ENCODE data around the gene SUSD6.

SUSD6 gene, protein sequence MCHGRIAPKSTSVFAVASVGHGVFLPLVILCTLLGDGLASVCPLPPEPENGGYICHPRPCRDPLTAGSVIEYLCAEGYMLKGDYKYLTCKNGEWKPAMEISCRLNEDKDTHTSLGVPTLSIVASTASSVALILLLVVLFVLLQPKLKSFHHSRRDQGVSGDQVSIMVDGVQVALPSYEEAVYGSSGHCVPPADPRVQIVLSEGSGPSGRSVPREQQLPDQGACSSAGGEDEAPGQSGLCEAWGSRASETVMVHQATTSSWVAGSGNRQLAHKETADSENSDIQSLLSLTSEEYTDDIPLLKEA

DNA sequence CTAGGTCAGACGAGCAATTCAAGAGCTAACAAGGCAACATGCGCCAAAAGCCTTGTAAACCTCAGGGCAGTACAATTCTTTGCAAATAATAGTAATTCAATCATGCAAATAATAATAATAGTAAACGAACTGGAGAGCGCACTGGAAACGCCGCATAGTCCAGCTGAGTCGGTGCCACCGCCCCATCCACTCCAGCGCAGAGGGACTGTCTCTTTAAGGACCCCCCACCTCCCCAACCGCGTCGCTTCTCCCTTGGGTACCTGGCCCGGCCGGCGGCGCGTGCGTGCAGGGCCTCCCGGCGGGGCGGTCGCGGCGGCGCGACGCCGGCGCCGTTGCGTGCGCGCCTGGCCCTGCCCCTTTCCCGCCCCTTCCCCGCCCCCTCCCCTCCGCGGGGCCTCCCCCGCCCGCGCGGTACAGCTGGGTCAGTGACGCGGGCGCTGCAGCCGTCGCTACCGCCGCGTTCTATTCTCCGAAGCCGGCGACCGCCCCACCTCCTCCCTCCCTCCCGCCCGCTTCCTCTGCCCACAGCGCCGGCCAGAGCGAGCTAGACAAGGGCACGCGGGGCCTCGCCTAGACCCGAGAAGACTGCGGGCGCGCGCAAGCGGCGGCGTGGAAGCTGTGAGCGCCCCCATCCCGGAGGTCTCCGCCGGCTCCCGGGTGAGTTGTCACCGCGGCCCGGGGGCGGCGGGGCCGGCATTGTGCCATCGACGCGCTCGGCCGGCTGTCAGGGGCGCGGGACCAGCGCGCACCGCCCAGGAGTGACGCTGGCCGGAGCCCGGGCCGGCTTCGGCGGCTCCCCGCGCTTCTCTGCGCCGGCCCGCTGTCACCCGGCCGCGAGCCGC lies at the start of gene SUSD6:
Gene SUSD6, plus strand, starts transcription at position 425 of the 842 bp plus-strand sequence. CDS start 46,997 bp downstream, outside the sequence.
- peak; percentile 89 for DNase-seq

DNA sequence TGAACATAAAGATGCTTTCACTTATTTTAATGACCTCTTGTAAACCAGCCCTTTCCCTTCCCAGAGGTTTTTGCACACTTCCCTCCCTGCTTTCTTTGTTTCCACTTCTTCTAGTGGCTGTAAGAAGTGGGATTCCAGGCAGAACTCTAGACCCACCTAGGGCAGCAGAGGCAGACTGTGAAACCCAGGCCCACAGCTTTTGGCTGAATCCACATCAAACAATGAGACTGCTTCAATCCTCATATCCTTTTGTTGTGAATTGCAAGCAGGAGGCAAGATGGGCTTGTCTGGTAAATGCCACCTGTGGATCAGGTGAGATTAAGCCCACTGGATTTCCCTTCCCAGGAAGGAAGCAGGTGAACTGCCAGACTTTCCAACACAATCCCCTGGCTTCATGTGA lies 49.5 kb upstream of the SUSD6 start:
- no peak for DNase-seq

DNA sequence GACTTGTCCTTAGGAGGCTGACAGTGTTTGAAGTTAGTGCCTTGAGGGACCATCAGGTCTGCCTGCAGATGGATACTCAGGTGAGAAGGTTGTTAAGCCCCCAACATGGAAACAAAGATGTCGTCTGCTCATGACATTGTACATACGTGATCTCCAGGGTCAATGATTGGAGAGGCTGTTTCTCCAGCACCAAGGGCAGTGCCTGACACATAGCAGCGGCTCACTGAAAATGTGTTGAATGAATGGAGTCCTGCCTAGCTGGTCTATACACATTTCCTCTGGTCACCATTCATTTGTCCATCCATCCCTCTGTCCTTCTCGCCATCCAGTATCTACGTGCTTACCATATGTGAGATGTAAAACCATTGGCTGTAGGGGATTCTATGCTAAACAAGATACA lies 43.8 kb upstream of the SUSD6 start:
- no peak for DNase-seq

DNA sequence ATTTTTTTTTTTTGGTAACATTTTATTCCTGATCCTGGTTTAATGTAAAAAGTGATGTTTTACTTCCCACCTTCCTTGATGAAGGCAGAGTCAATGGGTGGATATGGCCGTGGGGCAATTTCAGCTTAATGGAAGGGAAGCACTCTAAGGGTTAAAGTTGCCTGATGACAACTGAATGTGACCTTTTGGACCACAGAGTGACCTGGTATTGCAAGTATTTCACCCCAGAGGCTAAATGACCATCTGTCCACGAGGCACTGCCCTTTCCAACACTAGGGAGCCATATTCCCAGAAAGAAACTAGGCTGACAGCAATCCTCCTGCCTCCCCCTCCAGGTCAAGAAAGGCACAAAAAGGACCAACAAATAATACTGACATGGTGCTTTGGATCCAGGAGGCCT lies 41.5 kb upstream of the SUSD6 start:
- no peak for DNase-seq

DNA sequence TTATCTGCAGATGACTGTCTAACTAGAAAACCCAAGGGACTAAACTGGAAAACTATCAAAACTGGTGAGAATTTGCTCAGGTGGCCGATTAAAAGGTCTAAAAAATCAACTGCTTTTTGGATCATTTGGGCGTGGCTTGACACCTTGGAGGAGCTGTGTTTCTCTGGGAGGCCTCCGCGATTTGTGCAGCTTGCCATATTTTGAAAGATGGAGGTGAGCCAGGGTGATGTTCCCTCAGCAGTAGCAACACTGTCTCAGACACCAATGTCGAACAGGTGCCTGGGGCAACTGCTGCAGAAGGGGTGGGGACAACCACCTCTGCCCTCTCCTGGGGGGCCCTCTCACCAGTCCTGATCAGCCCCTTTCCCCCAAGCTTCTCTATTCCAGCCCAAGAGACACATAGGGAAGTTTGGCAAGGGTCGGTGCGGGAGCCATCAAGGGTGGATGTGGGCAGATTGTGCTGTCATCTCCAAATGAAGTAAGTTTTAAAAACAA lies 40.5 kb upstream of the SUSD6 start:
- no peak for DNase-seq

DNA sequence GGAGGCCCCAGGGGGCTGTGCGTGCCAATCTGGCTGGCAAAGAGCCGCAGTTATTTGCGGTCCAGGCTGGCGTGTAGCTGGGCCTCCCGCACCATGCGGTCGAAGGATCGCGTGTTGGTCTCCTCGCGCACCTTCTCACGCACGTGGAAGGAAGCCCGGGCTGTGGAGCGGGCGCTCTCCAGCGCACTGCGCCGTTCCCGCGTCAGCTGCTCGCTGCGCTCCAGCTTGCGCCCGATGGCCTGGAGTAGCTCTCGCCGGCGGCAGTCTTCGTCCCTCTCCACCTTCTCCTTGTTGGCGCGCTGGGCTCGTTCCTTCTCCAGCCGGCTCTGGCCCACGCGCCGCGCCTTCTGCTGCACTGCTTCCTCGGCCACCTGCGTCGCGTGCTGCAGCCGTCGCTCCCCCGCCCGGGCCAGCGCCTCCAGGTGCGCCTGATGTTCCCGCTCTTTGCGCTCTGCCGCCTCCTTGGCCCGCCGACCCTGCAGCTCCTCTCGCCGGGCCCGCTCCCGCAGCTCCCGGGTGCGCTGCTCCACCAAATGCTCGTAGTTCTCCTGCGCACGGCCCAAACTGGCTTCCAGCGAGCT lies 39.9 kb upstream of the SUSD6 start:
- DNase-seq = no peak

DNA sequence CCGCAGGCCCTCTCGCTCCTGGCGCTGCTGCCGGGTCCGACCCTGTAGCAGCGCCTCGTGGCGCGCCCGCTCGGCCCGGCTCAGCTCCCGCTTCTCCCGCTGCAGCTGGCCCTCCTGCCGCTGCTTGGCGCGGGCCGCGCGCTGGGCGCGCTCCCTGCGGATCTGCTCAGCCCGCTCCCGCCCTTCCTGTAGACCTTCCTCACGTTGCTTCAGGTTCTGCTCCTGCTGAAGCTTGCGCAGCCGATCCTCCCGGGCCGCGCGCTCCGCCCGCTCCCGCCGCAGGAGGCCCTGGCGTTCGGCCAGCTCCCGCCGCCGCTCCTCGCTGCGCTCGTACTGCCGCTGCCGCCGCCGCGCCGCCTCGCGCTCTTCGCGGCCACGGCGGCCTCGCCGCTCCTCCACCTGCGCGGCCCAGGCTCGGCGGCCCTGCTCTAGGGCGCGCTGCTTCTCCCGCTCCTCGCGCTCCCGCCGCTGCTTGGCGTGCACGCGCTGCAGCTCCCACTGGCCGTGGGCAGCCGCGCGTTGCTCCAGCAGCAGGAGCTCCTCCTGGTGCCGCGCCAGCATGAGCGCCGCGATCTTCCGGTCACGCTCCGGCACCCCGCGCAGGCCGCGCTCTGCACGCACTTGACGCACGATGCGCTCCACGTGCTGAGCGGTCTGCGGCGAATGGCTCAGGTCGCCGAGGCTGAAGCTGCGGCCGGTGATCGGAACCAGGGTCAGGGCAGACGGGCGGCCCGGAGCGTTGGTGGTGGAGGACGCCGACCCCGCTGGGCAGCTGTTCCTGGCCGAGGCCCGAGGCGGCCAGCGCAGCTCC lies 39.2 kb upstream of the SUSD6 start:
- DNase-seq = peak; percentile 57

DNA sequence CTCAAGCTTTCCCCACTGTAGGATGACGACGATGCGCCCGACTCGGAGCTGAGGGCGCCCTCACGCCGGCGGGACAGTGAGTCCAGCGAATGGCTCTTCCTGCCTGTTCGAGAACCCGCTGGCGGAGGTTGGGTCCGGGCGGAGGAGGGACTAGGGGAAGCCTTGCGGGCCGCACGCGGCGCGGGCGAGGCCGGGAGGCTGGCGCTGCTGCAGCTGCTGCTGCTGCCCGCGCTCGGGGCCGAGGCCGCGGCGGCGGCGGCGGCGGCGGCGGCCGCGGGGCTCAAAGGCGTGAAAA lies 38.6 kb upstream of the SUSD6 start:
- no peak for DNase-seq

DNA sequence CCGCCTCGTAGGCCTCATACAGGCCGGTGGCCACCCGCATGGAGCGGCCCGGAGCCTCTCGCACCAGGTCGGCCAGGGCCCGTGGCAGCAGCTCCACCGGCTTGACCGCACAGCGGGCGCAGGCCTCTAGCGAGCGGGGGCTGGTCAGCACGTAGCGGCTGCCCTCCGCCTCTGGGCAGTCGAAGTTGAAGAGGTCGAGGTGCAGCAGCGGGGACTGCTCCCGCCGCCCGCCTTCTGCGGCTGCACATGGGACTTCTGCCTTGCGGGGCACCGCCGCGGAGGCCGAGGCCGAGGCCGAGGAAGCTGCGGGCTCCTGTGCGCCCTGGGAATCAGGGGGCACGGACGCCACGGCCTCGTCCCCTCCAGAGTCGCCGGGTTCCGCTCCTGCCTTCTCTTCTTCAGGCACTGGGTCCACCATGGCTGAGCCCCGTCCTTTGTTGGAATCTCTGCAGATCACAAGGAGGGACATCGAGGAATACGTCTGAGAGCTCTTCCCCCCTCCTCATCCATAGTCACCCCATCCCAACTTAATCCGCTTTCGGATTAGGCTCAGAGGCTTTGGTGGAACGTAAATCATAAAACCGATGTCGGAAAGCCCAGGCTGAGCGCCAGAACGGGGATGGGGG lies 38.1 kb upstream of the SUSD6 start:
- no peak for DNase-seq

DNA sequence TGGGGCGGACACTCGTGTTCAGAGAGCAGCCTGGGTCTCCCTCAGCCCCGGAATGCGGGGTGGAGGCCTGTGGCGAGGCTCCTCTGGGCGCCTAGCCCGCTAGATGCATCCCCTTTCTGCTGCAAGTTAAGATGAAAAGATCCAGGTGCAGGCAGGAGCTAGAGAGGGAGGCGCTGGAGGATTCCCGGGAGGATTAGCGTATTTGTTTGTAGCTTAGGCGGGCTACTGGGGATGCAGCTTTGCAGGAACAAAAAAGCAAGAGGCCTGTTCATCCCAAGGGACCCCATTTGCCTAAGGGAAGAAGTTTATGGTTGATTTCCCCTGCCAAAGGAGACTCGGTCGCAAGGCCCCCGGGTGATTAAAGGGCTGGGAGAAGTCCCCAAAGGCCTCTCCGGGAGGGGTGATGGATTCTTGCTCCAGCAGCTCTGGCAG lies 37.5 kb upstream of the SUSD6 start:
- peak; percentile 82 for DNase-seq

DNA sequence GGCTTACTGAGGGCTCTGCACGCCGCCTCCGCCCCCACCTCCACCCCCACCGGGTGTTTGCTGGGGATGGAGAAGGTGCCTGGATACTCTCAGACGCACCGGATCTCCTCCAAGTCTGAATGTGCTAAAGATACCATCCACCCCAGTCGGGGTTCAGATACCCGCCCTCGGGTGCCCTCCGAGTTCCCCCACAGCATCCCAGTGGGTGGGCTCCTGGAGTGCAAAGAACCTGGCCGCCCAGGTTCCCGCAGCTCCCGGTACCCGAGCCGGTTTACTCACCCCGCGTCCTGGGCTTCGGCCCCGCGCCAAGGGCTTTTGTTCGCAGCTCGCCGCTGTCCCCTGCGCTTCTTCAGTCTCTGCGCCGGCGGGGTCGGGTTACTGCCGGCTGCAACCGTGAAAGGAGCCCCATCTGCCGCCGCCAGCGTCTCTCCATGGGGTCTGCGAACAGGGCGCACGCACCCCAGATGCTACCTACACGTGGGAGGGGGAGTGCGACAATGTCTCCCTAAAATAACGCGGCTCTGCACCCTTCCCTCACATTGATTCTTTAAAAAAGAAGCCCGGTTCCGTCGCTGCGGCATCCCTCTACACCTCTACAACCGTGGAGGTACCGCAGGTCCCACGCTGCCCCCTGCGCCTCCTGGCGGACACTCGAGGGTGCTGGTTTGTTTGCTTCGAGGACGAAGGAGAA lies 37.0 kb upstream of the SUSD6 start, which contains the start of gene CCDC177:
Gene CCDC177, minus strand, starts transcription at position 609 of the 691 bp plus-strand sequence. CDS start 1,249 bp downstream, outside the sequence.
- peak; percentile 72 for DNase-seq

DNA sequence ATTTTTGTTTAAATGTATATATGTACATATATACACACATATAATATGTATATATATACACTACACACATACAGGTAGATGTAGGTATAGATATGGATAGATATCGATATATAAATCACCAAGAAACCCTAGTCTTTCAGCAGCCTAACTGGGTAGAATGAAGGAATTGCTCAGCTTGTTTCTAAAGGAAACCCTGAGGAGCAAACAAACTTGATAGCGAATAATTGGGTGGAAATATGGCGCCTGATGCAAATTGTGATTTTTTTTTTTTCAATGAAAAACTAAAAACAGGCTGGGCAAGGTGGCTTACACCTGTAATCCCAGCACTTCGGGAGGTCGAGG lies 36.5 kb upstream of the SUSD6 start:
- no peak for DNase-seq

DNA sequence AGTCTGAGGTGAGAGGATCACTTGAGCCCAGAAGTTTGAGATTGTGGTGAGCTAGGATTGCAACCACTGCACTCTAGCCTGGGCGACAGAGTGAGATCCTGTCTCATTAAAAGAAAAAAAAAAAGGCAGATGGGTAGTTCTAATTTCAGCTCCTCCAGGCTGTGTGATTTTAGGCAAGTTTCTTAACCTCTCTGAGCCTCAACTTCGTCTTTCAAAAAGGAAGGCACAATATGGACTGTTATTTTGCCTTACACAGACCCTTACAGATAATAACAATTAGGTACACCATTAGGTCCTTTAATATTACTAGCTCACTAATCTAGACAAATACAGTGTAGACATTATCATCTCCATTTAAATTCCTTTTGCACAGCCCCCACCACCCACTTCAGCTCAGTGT lies 31.9 kb upstream of the SUSD6 start:
- DNase-seq = no peak

DNA sequence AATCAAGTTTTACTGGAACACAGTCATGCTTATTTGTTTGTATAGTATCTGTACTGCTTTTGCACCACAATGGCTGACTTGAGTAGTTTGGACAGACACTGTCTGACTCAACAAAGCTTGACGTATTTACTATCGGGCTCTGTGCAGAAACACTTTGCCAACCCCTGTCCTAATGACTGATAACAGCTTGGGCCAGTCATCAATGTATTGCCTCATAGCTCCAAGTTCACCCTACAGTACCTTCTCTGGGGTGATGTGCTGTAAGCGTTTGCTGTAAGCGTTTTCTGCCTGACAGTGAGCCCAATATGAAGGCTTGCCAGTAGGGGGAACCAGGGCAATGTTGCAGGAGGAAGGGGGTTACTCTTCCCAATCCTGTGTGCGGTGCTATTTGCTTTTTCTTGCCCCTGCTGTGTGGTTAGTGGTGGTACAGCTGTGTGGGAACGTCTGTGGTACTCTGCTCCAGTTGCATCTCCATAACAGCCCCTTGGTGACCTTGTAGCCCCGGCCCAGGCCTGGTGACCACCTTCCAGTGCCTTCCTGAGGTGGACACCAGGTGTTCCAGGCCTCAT lies 31.3 kb upstream of the SUSD6 start:
- peak; percentile 8 for DNase-seq

DNA sequence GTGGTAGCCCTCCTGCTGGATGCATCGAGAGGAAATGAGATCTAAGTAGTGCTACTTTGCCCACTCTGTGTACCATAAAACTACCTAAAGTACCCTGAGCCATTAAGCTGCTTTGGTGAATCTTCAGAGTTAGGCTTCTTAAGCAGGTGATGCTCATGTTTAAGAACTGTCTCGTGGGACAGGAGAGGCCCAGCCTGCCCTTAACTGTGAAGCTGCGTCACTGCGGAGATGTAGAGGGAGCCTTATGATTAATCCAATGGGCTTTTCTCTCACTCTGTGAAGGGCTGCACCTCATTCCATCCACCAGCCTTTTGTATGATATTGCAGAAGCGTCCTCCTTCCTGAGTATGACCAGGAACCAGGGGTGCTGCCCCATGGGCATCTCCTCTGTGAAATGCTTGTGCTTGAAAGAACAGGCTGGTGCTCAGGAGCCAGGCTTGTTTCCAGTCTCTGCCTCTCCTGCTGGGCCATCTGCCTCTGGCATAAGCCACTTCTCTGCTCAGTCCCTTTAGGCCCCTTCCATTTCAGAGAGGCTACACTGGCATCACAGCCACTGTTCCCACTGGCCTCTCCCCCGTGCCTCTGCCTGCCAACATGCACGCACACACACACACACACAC lies 30.0 kb upstream of the SUSD6 start:
- no peak for DNase-seq

DNA sequence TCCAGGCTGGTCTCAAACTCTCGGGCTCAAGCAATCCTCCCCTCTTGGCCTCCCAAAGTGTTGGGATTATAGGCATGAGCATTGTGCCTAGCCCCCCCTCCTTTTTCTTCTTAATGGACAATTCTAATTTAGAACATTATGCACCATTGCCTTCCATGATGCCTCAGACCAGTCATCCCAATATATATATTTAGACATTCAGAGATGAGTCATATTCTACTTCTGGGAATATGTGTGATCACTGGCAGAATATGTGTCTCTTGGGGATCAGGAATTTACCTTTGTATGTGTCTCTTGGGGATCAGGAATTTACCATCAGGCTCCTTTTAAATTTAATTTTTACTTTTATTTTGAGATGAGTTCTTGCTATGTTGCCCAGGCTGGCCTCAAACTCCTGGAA lies 29.2 kb upstream of the SUSD6 start:
- no peak for DNase-seq

DNA sequence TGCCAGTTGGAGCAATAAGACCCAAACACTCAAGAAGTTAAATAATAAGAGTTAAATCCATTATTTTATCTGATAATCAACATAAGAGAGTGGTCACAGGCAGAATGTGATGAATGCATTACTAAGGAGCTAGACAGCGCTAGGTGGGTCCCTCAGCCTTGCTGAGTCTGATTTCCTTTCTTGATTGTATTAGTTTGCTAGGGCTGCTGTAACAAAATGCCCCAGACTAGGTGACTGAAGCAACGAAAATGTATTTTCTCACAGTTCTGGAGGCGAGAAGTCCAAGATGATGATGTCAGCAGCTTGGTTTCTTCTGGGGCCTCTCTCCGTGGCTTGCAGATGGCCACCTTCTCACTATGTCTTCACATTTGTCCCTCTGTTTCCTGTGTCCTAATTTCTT lies 28.6 kb upstream of the SUSD6 start:
- DNase-seq = no peak

DNA sequence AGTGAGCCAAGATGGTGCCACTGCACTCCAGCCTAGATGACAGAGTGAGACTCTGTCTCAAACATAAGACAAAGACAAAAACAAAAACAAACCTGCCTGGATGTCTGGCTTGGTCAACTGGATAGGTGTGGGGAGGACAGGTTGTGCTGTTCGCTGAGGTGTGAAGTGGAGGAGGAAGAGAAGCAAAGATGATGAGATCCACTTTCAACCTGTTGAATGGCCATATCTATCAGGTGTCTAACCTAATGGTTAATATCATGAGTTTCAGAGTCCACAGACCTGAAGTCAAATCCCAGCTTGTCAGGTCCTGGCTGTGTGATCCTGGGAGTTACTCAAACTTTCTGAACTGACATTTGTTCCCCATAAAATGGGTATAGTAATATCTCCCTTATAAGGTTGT lies 27.0 kb upstream of the SUSD6 start:
- DNase-seq = no peak

DNA sequence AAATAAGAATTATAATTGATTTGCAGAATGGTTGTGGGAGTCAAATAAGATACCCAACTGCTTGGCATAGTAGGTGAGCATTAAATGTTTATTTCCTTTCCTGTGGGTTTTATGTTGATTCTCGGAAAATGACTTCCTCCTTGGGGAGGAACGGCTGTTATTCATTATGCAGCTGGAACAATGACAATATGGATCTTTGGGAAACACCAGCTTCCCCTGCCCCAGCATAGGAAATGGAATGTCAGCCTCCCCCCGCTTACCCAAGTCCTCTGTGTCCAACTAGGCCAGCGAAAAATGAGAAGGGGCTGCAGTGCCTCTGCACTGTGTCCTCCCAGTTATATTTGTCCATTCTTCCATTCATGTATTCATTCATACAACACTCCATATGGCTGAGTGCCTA lies 25.0 kb upstream of the SUSD6 start:
- DNase-seq = no peak

DNA sequence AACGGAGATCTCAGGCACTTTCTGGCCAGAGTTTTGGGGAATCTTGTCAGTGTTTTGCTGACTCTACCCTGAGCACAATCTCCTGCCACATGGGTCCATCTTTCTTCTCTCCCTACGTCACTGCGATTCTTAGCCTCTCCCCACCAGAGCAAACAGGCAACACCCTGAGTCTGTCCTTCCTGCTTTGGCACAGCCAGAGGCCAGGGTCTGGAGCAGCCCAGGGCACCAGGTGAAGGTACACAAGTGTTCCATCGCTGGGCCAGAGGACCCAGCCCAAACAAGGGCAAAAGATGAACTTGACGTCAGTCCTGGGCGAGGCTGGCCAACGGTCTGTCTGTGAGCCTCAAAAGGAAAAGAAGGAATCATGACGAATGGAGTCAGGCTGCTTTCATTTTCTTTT lies 24.0 kb upstream of the SUSD6 start:
- no peak for DNase-seq

DNA sequence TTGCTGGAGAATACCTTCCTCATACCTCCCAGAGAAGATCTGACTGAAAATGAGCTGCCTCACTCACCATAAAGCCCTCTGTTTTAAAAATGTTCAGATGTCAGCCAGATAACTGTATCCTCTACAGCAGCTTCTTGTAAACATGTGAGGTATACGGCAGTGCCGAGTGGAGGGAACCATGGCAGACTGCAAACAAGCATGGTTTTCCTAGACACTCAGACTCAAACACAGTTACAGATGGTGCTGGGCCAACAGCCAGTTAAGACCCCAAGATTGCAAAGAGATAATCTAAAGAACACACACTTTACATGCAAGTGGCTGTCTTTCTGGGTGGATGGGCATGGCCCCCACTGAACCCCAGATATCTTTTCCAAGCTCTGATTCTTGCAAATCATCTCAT lies 20.1 kb upstream of the SUSD6 start:
- no peak for DNase-seq
